BLaER1 treated with 17β-estradiol and CSF1 and Interleukin-3, amounts not matched to agents 10 nM and 100 nM (cell line): ENCODE measurements around the gene KRT73.
A peak's percentile ranks its signal among the peaks of the same experiment; 100 is the strongest.

Source experiments
- H3K27ac ChIP-seq, 11 experiments: shearing (Covaris generic); formaldehyde crosslinking; 2 replicates each; pipeline ENCODE4 v1.8.1; 2022
- H3K27me3 ChIP-seq, 11 experiments: shearing (Covaris generic); formaldehyde crosslinking; 2 replicates each; pipeline ENCODE4 v1.8.1; 2022
- H3K36me3 ChIP-seq, 11 experiments: shearing (Covaris generic); formaldehyde crosslinking; 2 replicates each; pipeline ENCODE4 v1.8.1; 2022
- H3K4me1 ChIP-seq, 10 experiments: shearing (Covaris generic); formaldehyde crosslinking; 2 replicates each; pipeline ENCODE4 v1.8.1; 2022
- H3K4me2 ChIP-seq, 11 experiments: shearing (Covaris generic); formaldehyde crosslinking; 2 replicates each; pipeline ENCODE4 v1.8.1; 2022
- H3K4me3 ChIP-seq, 10 experiments: shearing (Covaris generic); formaldehyde crosslinking; 2 replicates each; pipeline ENCODE4 v1.8.1; 2022
- H3K9ac ChIP-seq, 11 experiments: shearing (Covaris generic); formaldehyde crosslinking; 2 replicates each; pipeline ENCODE4 v1.8.1; 2022
- H3K9me3 ChIP-seq, 11 experiments: shearing (Covaris generic); formaldehyde crosslinking; replicated peaks in 1 of 11; 2 replicates each; pipeline ENCODE4 v1.8.1; 2022
- H4K20me1 ChIP-seq, 11 experiments: shearing (Covaris generic); formaldehyde crosslinking; 2 replicates each; pipeline ENCODE4 v1.8.1; 2022
- Cebpa-rat ChIP-seq, 11 experiments: shearing (Covaris generic); IDR thresholded peaks; 2 replicates each; pipeline ENCODE4 v1.8.1; 2022

KRT73 gene

DNA sequence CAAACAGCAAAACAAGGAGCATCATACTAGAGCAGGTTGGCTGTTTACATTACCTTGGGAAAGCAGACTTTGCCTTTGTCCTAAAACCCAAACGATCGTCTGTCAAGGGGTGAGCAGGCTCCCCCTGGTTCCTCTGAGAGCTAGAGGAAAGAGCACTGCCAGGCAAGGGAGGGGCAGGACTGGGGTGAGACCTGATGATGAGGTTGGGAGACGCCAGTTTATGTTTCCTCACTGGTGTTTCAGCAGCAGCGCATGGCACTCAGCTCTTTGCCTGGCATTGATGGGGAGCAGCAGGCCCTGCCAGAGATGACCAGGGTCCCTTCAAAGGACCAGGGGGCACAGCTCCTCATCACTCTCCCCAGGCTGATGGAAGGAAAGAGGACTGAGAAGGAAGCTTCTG lies 41.6 kb upstream of the KRT73 start:
- no peak for TF ChIP-seq Cebpa-rat (IDR thresholded peaks at IDR 0.05)
- Histone ChIP-seq H3K4me2 (peak overlapping the region in 8 of 11 experiments; percentile 37 to 79 (median 65); a peak in 15 of 22 replicates), H3K27me3 (no peaks in the 10 kb centered on the region), H3K9me3 (no peaks in the 10 kb centered on the region), H3K36me3 (no peaks in the 10 kb centered on the region), H3K9ac (no peak overlapping the region), H4K20me1 (no peaks in the 10 kb centered on the region), H3K27ac (no peak overlapping the region), H3K4me3 (no peak overlapping the region), H3K4me1 (peaks cover 0 to 37% (median 29%) of the 10 kb centered on the region in 10 experiments; a peak in 15 of 20 replicates)

DNA sequence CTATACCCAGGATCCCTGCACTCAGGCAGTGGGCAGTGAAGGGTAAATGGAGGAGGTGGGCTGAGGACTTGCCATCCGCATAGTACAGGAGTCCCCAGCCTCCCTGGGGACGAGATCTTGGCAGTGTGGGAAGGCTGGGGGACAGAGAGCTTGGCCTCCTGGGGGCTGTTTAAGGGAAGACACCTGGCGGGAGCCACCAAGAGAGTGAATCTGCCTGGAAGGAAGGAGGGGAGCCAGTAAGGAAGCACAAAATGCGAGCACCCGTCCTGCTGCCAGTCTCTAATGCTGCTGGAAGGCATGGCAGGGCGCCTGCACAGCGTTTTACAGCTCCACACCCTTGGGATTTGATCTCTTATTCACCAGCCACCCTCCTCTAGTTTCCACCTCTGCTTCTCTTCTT lies 41.0 kb upstream of the KRT73 start:
- H3K4me2 ChIP-seq = peak overlapping the region in 9 of 11 experiments; percentile 4 to 79 (median 64); a peak in 15 of 22 replicates
- H3K36me3 ChIP-seq = no peaks in the 10 kb centered on the region
- H3K27me3 ChIP-seq = no peaks in the 10 kb centered on the region
- H3K4me1 ChIP-seq = peaks cover 0 to 37% (median 29%) of the 10 kb centered on the region in 10 experiments; a peak in 15 of 20 replicates
- TF ChIP-seq Cebpa-rat (IDR thresholded peaks at IDR 0.05) = no peak
- no peak overlapping the region for H3K4me3 ChIP-seq
- no peak overlapping the region for H3K27ac ChIP-seq
- H3K9ac ChIP-seq = no peak overlapping the region
- H3K9me3 ChIP-seq = no peaks in the 10 kb centered on the region
- H4K20me1 ChIP-seq = no peaks in the 10 kb centered on the region

DNA sequence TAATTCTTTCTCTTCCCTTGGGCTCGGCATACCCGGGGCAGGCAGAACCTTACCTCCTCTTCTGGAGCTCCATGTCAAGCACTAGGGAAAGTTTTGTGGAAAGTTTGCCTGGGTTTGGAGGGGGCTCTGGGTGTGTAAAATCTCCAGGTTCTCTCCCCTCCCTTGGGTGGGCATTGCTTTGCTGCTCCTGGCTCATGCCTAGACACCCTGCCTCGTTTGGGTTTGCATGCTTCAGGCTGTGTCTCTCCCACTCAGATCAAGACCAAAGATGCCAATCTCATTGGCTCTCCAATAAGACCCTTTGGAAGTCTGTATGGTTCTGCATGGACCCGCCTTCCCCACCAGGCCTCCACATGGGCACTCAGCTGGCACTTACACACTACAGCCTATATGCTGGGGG lies 39.8 kb upstream of the KRT73 start:
- Histone ChIP-seq H3K27ac (no peak overlapping the region), H3K27me3 (no peaks in the 10 kb centered on the region), H3K4me2 (no peak overlapping the region), H3K9me3 (no peaks in the 10 kb centered on the region), H3K4me1 (peaks cover 0 to 37% (median 29%) of the 10 kb centered on the region in 10 experiments; a peak in 15 of 20 replicates), H4K20me1 (no peaks in the 10 kb centered on the region), H3K9ac (no peak overlapping the region), H3K4me3 (no peak overlapping the region), H3K36me3 (no peaks in the 10 kb centered on the region)
- no peak for TF ChIP-seq Cebpa-rat (IDR thresholded peaks at IDR 0.05)

DNA sequence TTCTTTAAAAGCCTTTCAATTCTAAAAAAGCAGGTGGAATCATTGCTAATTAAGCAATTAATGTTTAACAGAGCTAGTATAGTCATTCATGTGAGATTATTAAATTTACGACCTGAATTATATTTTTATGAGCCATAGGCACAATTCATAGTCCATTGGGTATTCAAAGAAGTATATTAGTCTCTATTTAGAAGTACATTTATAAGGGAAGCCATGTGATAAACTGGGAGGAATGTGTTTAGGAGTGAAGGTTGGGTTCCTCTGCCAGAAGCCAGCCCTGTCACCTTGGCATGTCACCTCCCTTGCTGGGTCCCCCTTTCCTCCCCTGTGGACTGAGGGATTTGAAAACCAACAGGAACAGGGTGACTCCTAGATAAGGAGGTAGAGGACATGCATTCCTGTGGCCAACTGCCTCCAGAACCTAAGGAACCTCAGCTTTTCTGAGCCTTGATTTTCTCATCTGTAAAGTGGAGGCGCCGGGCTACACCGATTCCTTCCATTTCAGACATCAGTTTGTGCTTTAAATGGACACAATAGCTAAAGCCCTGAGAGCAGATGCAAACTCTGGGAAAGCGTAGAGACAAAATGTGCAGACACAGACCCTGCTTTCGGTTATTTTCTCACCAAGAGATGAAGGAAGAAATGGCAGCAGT lies 39.0 kb upstream of the KRT73 start:
- Histone ChIP-seq H3K4me2 (no peak overlapping the region), H3K27me3 (no peaks in the 10 kb centered on the region), H3K4me3 (no peak overlapping the region), H3K27ac (no peak overlapping the region), H3K9me3 (no peaks in the 10 kb centered on the region), H4K20me1 (no peaks in the 10 kb centered on the region), H3K9ac (no peak overlapping the region), H3K36me3 (no peaks in the 10 kb centered on the region), H3K4me1 (peaks cover 0 to 29% (median 21%) of the 10 kb centered on the region in 10 experiments; a peak in 15 of 20 replicates)
- TF ChIP-seq Cebpa-rat (IDR thresholded peaks at IDR 0.05) = no peak

DNA sequence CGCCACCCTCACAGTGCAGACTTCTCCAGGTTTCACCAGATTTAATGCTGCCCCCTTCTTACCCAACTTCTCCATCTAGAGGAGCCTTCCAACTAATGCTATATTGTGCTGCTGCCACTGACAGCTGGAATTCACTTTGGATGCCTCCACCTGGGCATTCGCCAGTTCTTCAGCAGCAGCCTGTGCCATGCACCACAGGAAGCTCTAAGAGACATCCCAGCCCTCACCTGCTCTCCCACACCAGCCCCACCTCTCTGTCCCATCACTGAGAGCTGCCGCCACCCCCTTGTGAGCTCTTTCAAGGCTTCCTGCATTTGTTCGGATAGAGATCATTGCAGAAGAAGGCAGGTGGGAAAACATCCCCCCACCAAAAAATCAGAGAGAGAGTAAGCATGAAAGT lies 38.3 kb upstream of the KRT73 start:
- Histone ChIP-seq H3K4me2 (no peak overlapping the region), H3K27ac (no peak overlapping the region), H3K9ac (no peak overlapping the region), H4K20me1 (no peaks in the 10 kb centered on the region), H3K4me3 (no peak overlapping the region), H3K9me3 (0 out of 22 replicates have a peak, but pooled peaks cover 0 to 3% (median 0%) of the 10 kb centered on the region in 11 experiments), H3K36me3 (no peaks in the 10 kb centered on the region), H3K27me3 (no peaks in the 10 kb centered on the region), H3K4me1 (peaks cover 0 to 22% (median 14%) of the 10 kb centered on the region in 10 experiments; a peak in 13 of 20 replicates)
- no peak for TF ChIP-seq Cebpa-rat (IDR thresholded peaks at IDR 0.05)

DNA sequence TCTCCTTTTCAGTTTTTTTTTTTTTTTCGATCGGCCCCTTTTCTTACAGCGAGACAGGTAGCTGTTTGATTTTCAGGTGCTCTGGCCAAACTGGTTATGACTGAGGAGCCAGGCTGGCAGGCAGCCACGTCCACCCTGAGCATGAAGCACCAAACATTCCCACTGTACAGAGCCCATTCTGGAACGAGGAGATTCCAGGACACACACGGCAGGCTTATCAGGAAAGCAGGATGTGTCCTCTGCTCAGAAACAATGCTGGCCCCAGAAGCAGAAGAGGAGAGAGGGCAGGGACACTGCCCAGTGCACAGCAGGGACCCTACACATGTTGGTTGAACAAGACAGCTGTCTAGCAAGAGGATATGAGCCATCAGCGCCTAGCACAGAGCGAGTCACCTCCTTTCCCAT lies 37.4 kb upstream of the KRT73 start:
- no peaks in the 10 kb centered on the region for H3K36me3 ChIP-seq
- H4K20me1 ChIP-seq = no peaks in the 10 kb centered on the region
- H3K9ac ChIP-seq = no peak overlapping the region
- H3K9me3 ChIP-seq = 0 out of 22 replicates have a peak, but pooled peaks cover 0 to 5% (median 0%) of the 10 kb centered on the region in 11 experiments
- peaks cover 0 to 21% (median 14%) of the 10 kb centered on the region in 10 experiments; a peak in 12 of 20 replicates for H3K4me1 ChIP-seq
- H3K4me3 ChIP-seq = no peak overlapping the region
- H3K4me2 ChIP-seq = no peak overlapping the region
- no peak for TF ChIP-seq Cebpa-rat (IDR thresholded peaks at IDR 0.05)
- no peak overlapping the region for H3K27ac ChIP-seq
- H3K27me3 ChIP-seq = no peaks in the 10 kb centered on the region

DNA sequence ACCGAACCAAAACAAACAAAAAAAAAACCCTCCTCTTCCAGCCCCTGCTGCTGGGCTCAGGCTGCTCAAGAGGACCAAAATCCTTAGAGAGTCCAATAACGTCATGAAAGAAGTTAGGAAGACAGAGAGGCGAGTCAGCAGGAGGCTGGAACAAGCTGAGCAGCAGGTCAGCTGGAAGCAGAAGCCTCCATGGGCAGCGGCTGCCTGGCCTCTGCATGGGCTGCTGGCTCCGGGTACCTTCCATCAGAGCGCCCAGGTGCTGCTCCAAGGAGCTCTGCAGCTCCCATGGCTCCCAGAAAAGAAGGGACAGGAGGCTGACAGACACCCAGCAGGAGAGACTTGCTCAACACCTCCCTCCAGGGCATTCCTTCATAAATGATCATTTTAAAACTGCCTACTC lies 36.9 kb upstream of the KRT73 start:
- no peak overlapping the region for H3K4me2 ChIP-seq
- no peak overlapping the region for H3K27ac ChIP-seq
- no peak for TF ChIP-seq Cebpa-rat (IDR thresholded peaks at IDR 0.05)
- no peak overlapping the region for H3K9ac ChIP-seq
- H3K36me3 ChIP-seq = no peaks in the 10 kb centered on the region
- no peak overlapping the region for H3K4me3 ChIP-seq
- peaks cover 0 to 19% (median 13%) of the 10 kb centered on the region in 10 experiments; a peak in 12 of 20 replicates for H3K4me1 ChIP-seq
- no peaks in the 10 kb centered on the region; a peak in 1 of 22 replicates for H4K20me1 ChIP-seq
- H3K27me3 ChIP-seq = no peaks in the 10 kb centered on the region
- 0 out of 22 replicates have a peak, but pooled peaks cover 0 to 5% (median 0%) of the 10 kb centered on the region in 11 experiments for H3K9me3 ChIP-seq

DNA sequence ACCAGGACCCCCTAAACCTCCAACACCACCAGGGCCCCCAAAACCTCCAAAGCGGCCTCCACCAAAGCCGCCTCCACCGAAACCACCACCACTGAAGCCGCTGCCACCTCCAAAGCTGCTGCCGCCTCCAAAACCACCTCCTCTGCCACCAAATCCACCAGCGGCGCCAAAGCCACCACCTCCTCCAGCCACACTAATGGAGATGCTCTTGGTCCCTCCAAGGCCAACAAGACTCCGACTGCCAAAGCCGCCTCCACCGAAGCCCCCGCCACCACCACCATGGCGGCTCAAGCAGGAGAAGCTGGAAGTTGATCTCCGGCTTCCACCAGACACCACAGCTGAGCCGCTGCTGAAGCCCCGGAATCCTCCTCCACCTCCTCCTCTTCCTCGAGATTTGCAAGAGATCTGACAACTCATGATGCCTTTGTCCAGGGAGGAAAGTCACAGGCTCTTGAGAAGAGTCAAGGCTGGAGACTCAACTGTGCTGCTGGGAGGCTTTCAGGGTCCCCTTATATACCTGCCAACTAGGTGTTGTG lies 33.4 kb upstream of the KRT73 start, which contains the start of gene KRT2:
TSS of gene KRT2 (minus strand) at position 486 of the 536 bp plus-strand sequence. CDS start at position 417, 69 bp downstream.
- H4K20me1 ChIP-seq = no peaks in the 10 kb centered on the region; a peak in 1 of 22 replicates
- no peak within 1 kb of the TSS for H3K4me3 ChIP-seq
- H3K4me2 ChIP-seq = no peak within 1 kb of the TSS
- H3K27me3 ChIP-seq = no peaks in the 10 kb centered on the region
- TF ChIP-seq Cebpa-rat (IDR thresholded peaks at IDR 0.05) = no peak
- H3K9me3 ChIP-seq = 0 out of 22 replicates have a peak, but pooled peaks cover 0 to 5% (median 0%) of the 10 kb centered on the region in 11 experiments
- H3K4me1 ChIP-seq = no peaks in the 10 kb centered on the region
- no peak within 1 kb of the TSS for H3K27ac ChIP-seq
- H3K36me3 ChIP-seq = no peaks in the 10 kb centered on the region
- H3K9ac ChIP-seq = no peak within 1 kb of the TSS

DNA sequence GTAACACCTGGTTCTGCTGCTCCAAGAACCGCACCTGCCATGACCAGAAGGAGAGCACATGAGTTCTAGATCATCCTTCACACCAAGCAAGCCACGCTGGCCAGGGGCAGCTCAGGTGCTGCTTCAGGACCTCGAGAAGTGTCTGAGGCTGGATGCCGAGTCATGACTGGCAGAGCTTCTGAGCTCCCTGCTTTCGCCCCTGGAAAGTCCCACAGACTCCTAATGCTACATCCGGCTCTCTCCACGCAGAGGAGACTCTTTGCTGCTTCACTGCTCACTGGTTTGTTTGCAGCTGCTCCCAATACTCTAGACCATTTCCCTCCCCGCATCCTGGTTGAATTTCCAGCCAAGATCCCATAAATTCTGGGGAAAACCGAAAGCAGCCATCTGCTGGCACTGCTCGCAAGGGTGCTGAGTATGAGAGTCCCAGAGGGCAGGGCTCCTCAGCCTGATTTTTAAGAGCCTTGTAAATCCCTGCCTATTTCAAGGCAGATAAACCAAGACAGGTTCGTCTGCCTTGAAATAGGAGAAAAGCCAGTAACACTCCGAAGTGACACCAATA lies 32.2 kb upstream of the KRT73 start:
- no peak for TF ChIP-seq Cebpa-rat (IDR thresholded peaks at IDR 0.05)
- no peak overlapping the region for H3K4me3 ChIP-seq
- no peaks in the 10 kb centered on the region; a peak in 1 of 22 replicates for H4K20me1 ChIP-seq
- no peak overlapping the region for H3K27ac ChIP-seq
- H3K4me1 ChIP-seq = peaks cover 0 to 6% (median 4%) of the 10 kb centered on the region in 10 experiments; a peak in 10 of 20 replicates
- 0 out of 22 replicates have a peak, but pooled peaks cover 0 to 5% (median 0%) of the 10 kb centered on the region in 11 experiments for H3K9me3 ChIP-seq
- no peak overlapping the region for H3K4me2 ChIP-seq
- no peaks in the 10 kb centered on the region for H3K27me3 ChIP-seq
- H3K9ac ChIP-seq = no peak overlapping the region
- H3K36me3 ChIP-seq = no peaks in the 10 kb centered on the region
